GM21619 (cell line): ENCODE data around the gene PLD6.
"Not testable (repeated sequence)": the region's sequence is repeated elsewhere in the genome, so short reads cannot be mapped to it uniquely, and the experiment has no call there.

Experiments
- ATAC-seq: cut with Tn5 transposase; IDR thresholded peaks from one replicate; pipeline ENCODE4 v1.9.1; 2021; ENCODE audit not compliant: unreplicated experiment

Gene PLD6

DNA sequence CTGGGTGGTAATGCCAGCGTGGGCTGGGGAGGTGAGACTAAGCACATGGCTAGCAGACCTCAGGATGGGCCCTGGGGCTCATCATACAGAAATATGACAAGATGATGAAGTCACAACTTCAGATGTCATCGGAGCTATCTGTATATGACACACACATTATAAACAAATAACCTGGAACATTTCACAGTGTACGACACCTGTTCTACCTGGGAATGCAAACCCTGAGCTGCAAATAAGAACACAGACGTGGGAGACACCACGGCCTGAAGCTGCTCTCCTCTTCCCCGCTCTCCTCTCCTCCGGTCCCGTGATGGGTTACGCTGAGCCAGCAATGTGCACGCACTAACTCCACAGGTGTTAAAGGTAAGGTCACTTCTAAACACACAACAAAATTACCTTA lies 4.9 kb downstream of the PLD6 start:
- ATAC-seq = no peak

DNA sequence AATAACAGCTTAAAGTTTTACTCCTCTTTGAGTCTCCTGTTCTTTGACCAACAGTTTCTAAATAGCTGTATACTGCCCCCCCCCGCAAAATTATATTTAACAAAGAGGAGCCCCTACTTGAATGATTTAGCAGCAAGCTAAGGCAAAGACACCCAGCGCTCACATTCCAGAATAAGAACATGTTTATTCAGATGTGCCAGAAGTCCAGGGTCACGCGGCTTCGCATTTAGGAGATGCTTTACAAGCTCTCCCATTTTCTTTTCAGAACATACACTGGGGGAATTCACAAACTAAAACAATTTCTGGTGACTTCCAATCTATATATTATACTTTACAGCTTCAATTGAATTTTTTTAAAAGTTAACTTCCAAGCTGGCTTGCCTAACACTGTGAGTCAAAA lies 5.3 kb downstream of the PLD6 start:
- no peak for ATAC-seq

DNA sequence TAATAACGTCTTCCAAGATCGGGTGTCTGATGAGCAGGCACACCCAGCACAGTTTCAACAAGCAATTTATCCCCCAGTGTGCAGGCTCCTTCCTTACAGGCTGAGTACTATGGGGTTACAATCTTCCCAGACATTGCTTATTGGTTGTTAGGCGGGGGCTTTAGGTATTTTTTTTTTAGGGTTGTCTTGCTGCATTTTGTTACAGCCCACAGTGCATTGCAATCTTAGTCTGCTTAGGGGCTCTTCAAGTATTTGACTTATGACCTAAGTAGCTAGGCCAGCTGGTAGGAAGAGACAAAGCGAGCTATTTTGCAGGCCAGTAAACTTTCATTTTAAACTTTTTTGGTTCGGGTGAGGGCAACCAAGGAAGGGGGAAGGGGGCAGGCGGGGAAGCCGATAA lies 5.8 kb downstream of the PLD6 start:
- no peak for ATAC-seq

DNA sequence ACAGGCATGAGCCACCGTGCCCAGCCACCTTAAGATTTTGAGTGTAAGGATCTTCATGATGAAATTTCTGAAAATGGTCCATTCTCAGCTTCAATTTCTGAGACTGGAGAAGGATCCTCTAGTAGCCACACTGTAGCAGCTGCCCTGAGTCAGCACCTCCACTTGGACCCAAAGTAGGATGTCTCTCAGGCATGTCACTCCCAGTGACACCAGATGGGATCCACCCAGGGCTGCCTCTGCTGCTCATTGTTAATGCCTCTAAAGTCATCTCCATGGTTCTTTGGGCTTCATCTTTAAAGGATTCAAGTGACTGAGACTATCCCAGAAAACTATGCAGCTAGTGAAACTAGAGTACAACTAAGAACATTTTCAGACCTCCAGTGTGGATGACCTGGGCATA lies 7.9 kb downstream of the PLD6 start:
- ATAC-seq = no peak

DNA sequence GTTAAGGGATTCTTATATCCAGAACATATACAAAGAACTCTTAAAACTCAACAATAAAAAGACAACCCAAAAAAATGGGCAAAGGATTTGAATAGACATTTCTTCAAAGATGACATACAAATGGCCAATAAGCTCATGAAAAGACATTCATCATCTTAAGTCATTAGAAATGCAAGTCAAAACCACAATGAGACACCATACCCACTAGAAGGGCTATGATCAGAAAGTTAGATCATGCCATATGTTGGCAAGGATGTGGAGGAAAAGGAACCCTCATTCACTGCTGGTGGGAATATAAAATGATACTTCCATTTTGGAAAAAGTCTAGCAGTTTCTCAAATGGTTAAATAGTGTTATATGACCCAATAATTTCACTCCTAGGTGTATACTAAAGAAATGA lies 9.4 kb downstream of the PLD6 start:
- no peak for ATAC-seq

DNA sequence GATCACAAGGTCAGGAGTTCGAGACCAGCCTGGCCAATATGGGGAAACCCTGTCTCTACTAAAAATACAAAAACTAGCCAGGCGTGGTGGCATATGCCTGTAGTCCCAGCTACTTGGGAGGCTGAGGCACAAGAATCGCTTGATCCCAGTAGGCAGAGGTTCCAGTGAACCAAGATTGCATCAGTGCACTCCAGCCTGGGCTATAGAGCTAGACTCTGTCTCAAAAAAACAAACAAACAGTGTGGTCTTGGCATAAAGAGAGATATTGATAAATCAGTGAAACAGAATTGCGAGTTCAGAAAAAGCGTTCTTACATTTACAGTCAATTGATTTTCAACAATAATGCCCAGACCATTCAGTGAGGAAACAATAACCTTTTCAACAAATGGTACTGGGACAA lies 10.7 kb downstream of the PLD6 start:
- not testable (repeated sequence) for ATAC-seq

DNA sequence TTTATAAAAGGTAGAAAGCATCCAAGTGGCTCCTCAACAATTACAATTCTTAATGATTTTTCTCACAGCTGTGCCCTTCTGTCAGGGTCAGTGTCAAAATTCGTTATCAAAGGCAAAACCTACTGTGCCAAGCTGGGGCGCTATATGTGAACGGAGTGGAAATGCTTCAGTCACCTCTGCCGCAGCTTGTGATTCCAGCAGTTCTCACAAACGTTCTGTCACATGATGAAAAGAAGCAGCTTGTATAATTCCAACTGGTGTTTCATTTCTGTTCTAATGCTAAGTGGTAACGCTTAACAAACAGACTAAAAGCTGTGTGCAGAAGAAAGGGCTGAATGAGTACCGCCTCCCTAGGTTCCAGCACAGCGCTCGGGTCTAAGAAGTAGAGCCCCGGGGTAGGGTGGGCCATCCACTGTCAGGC lies 14.2 kb downstream of the PLD6 start:
- no peak for ATAC-seq

DNA sequence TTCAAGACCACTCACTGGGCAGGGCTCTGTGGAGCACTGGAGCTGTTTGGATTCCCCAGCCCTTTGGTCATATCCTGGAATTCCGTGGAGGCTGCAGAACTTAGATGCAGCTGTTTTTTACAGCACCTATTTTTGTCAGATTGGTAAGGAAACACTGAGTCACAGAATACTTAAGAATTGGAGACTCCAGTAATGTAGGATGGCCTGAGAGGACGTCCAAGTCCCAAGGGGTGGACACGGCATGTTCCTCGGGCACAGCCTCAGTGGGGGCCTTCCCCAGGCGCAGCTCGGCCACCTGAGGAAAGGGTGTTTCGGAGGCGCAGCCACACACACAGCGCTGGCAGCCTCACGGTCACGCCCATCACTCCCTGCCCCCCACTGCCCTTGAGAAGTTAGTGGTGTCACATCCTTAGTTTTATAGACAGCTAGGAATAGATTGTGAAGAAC lies 14.8 kb downstream of the PLD6 start:
- no peak for ATAC-seq

DNA sequence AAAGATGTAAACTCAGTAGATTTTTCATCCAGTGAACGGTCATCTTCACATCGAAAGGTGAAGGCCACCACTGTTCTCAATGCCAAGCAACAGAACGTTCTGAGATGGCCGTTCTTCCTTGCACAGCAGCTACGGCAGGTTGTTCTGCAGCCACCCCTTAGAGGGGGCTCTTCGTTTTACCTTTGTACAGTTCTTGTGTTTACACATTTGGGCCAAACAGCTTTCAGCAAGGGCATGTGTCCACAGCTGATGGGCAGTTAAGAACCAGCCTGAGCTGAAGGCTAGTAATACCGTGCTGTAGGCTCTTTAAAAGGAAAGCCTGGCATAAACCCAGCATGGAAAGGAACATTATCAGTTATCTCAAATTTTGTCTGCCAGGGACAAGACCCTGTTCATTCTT lies 15.9 kb downstream of the PLD6 start:
- no peak for ATAC-seq

DNA sequence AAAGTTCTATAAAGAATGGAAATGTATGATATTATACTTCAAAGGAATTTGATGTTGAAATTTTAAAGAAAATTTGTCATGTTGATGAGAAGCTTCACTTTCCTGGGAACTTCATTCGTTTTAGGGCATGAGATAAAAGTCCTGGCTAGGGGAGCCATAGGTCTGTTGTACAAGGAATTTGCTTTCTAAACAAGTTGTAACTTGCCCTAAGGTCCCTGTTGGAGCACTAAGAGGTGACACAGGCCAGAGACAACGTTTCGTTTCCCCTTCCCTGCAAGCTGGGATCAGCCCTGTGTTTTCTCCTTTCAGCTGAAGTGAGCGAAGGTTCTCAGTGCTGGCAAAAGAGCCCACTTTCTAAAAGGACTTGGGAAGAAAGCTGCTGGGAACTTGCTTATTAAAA lies 16.6 kb downstream of the PLD6 start:
- no peak for ATAC-seq

DNA sequence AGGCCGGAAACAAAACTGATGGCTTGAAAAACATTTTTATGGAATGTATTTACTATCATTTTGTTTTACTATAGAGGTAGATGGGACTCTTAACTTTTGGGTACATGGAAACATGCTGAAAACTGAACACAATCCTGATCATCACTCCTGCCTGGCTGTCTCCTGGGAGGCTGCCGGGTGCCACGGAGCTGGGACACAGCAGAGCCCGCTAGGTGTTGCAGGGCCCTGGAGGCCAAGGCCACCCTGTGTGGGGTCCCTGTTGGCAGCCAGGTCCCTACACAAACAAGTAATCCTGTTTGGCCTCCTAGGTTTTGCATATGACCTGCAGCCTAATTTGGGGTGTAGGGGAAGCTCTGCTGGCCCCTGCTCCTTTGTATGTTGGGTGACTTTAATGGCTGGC lies 17.5 kb downstream of the PLD6 start:
- no peak for ATAC-seq

DNA sequence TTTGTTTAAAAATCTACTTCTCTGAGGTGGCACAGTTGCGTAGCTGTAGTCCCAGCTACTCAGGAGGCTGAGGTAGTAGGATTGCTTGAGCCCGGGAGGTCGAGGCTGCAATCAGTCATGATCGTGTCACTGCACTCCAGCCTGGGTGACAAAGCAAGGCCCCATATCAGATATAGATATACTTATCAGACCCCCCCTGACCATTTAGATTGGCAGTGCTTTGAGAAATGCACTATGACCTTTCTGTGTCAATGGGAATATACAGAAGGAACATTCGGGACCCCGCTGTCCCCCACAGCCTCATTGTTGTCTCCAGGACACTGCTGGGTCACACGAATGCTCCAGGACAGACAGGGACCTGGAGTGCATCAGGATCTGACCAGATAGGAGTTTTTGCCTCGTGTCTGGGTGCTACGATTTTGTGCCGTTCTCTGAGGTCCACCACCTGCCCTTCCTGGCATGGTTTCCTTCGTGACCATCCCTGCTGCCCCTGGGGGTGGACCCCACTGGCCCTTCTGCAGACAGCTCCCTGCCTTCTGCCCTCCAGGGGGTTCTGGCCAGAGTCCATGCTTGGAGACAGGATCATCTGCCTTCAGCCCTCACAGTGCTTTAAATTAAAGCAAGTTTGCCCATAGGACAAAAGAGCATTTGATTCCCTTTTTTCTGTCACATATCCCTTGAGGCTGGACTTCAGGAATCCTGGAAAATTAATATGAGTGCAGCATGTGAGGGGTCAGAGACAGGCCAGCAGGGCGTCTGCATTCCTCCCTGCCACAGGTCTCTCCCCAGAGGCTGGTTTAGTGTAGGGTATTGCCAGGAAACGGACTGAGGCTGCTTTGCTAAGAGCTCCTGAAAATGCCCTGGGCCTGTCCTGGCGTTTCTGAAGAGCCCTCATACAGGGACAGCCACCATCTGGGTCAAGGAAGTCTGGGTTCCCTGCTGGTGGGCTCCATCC lies 19.3 kb downstream of the PLD6 start:
- no peak for ATAC-seq

DNA sequence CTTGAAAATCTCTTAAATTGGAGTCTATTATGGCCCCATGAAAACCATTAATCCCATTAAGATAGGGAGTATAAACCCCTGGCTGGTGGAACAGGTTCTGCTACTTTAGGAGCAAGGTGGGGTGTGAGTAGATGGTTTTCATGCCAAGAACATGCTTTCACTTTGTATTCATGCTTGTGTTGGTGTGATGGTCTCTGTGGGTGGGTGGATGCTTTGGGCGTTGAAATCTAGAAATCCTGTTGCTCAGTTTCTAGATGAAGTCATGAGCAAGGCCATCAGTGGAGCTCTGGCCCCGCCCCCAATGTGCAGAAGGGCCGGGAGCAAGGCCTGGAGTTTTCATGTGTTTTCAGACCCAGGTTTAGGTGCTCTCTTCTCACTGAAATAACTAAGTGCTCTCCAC lies 20.1 kb downstream of the PLD6 start:
- no peak for ATAC-seq

DNA sequence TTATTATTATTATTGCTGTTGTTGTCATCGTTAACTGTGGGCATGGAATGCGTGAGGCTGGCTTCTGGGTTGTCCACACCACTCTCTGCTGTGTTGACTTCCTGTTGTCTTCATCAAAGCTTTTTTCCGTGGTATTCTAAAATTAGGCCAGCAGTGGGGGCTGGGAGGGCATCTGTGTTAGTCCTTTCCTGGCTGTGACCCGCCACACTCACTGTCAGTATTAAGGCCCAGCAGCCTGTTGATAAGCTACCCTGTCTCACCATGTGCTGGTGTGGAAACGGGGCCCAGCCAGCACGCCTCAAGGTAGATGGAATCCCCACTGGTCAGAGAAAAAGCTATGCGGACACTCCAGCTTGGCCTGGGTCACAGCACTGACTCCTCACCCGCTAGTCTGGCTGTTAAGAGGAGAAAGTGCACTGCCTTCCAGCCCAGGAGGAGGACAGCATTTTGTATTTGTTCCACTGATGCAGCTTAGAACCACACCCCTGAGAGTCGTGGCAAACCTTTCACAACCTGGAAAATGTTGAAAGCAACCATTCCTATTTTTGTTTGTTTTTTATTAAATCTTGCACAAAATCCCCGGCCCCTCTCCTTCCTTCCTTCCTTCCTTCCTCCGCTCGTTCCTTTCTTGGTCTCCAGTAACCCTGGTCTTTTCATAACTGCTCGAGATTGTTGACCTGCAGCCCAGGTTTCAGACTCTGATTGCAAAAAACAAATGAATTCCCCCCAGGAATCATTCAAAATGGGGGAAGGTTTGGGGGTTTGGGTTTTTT lies 21.0 kb downstream of the PLD6 start:
- not testable (repeated sequence) for ATAC-seq

DNA sequence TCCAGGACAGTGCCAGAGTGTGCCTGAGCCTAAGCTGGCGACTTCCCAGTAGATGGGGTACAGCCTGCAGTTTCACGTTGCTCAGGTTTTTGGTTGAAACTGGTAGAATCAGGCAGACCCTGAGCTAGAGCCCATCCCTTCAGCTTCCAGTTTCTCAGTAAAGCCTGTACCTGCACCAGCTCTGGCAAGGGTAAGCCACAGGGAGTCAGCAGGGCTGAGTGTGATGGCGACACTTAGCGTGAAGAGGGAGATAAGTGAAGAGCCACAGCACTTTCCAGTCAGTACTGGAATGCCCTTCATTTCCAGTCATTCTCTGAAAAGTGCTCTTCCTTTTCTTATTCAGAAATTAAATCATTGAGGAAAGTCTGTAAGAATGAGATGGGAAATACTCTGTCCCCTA lies 22.4 kb downstream of the PLD6 start:
- ATAC-seq = no peak

DNA sequence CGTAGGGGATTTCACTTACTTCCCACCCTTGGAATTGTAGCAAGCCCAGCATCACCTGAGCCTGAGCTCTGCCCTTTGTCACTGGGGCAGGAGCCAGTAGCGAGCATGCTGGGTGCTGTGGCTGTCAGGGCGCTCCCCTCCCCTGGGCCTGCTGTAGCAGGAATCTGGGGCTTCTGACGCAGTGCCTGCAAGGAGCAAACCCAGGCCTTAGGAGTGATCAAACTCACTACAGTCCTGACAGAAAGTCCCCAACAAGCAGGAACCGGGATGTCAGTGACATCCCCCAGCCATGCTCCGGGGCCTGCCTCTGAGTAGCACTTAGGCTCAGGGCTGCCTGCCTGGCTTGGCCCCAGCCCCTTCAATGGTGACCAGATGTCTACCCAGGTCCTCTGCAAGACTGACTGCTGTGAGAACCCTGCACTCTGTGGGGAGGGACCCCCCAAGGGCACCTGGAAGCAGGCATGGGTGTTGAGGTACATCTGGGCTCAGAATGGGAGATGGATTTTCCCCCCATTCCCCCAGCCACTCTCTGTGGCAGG lies 23.5 kb downstream of the PLD6 start:
- no peak for ATAC-seq

DNA sequence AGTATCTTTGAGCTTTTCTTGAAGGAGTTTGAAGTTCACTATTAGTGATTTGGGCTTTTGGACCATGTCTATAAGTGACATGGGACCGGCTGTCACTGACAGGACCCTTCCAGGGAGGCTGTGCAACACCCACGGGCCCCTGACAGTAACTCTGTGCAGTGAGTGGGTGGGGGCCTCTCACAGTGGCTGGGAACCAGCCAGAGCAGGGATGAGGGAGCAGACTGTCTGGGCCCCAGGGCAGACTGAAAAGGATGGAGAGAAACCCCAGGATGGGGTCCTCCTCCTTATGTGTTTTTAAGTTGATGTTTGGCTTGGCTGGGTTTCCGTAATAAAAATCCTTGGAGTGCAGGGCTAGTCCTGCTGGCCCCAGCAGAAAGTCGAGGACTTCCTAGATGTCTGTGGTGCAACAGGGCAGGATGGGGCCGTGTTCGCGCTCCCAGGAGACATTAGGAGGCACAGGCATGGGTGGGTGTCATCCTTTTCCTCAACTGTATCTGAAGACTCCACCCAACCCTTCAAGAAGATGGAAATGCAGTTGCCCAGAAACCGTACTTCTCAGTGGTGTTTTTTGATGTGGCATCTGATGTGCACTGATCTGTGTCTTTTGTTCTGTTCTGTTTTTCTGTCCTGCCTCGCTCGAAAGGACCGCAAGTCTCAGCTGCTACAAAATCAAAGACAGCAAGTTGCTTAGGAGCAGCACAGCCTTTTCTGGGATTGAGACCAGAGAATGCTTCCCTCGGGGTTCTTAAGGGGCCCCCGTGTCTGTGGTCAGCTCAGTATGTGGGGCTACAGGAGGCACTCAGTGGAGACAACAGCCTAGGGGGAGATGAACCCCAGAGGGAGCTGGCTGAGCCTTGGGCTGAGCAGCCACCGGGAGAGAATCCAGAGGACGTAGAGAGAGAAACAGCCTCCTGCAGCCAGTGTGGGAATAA lies 24.2 kb downstream of the PLD6 start:
- no peak for ATAC-seq

DNA sequence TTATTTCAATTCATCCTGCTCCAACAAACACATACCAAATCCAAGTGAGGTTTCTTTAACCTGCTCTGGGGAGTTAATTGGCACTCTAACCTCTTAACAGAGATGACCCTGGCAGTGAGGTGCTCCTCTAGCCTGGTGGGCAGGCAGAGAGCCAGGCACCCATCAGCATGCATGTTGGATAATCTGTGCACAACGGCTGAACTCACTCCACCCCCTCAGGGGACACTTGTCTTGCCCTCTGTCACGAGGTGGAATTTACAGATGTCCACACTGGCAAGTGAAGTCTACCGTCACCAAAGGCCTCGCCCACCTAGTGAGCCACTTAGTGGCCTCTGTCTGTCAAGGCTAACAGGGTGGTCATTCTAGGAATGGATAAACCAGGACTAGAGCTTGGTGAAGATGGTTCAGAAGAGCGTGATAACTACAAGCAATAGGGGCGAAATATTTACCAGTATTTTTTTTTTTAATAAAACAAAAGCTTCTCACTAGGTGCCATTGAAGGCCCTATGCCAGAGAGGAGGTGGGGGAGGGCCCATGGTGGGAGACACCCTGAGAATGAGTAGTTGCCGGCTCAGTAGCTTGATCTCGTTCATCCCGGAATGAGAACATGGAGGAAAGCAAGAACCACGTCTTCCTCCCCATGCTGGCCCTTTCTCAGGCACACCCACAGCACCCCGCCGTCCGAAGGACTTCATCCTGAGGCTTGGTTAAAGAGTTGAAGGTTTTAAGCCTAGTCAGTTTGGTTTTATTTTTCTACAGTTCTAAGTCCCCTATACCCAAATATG lies 25.2 kb downstream of the PLD6 start:
- no peak for ATAC-seq

DNA sequence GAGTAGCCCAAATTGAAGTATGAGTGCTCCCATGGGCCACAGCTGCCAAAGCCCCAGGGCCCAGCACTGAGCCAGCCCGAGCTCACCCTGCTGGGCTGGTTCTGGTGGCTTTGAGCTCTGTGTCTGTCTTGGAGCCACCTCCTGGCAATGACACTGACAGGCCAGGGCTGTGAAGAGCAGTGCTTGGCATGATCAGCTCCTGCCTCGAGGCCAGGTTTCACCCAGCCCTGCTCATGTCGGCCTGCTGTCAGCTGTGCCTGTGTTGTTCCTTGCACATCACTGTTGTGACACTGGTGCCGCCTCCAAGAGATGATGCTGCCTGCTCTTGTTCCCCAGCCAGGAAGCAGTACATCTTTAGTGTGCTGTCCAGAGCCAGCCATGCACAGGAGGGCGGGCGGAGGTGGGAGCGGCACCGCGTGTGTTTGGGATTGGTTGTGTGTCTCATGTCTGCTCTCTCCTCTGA lies 26.0 kb downstream of the PLD6 start:
- ATAC-seq = no peak

DNA sequence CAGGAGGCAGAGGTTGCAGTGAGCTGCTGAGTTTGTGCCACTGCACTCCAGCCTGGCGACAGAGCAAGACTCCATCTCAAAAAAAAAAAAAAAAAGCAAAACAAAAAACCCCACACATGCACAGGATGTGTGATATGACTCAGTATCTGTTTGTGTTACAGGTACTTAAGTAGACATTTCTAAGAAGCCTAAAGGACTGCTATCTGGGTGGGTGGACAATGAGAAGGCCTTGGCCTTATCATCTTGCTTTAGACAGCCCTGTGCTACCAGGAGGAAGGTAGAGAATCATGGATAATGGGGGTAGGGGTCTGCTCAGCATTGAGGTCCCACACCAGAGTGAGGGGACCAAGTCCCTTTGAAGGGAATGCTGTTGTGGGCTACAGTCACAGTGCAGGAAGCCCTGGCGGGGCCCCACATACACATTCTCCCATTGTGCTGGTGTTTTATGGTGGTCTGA lies 26.7 kb downstream of the PLD6 start:
- no peak for ATAC-seq
